HG03039 (cell line): ENCODE measurements around the gene SMURF1.

Experiments used
- ATAC-seq: cut with Tn5 transposase; IDR thresholded peaks from one replicate; pipeline ENCODE4 v1.9.1; 2021; ENCODE audit warnings: mild to moderate bottlenecking, moderate library complexity; ENCODE audit not compliant: unreplicated experiment

Gene SMURF1

DNA sequence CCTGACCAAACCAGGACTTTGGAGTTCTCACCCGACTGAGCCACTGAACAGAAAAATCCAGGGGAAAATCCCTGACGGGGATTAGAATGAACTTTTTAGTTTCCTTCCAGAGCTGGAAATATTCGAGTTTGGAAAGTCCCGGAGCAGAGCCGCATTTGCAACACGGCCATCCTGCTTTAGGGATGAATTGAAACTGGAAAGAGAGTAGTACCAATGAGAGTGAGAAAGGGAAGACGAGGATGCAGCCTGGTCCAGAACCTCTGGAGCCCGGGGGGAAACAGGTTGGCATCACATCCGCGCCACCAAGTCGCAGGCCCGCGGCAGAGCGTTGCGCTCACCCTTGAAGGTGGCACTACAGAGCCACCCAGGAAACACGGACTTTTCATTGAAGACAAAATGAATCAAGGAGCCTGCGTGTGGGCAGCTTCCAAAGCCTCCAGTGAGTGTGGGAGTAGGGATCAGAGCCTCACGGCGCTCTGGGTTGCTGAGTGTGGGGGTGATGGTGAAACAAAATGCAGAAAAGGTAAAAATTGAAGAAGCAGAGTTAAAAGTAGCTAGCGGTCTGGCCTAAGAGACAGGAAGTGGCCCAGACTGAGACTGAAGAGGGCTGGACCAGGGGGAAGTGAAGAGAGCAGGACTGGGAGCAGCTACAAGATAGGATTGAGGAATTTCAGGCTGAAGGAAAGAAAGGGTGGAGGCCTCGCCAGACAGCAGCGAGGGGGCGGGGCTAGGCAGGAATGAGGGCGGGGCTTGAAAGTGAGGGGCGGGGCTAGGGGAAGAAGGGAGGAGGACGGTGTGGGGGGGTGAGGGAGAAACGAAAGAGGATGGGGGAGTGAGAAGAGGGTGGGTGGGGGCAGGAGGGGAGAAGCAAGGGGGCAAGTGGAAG, 1.8 kb downstream of the SMURF1 start:
- ATAC-seq, result no peak

DNA sequence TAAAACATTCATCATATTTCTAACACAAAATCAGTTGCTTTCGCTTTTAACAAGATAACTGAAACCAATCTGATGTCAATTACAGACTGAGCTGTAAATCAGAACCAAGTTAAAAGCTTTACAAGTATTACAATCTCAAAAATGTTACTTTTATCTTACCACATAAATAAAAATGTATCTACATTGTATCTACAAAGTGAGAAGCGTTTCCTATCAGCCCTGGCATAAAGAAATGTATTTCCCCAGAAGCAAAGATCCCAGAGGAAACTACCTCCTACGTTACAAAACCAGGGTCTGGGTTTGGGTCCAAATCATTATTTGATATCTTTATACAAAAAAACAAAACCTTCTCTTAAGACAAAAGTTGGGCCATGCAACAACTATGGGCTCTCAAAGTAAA, 2.6 kb downstream of the SMURF1 start:
- ATAC-seq, result no peak

DNA sequence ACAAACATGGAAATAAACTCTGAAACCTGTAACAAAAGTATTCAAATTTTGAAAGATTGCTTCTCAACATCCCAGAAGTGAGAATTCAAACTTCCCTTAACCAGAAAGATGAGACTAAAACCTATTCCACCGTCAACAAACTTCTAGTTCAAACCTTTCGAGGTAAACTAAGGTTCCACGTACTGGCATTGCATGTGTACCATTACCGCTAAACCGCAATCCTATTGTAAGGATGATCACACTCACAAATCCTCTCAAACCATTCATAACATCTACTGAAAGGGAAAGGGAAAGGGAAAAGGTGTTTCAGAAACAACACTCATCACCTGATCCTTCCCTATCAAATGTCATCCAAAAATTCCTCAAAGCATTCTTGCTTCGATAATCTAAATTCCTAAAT, 3.1 kb downstream of the SMURF1 start:
- no peak for ATAC-seq

DNA sequence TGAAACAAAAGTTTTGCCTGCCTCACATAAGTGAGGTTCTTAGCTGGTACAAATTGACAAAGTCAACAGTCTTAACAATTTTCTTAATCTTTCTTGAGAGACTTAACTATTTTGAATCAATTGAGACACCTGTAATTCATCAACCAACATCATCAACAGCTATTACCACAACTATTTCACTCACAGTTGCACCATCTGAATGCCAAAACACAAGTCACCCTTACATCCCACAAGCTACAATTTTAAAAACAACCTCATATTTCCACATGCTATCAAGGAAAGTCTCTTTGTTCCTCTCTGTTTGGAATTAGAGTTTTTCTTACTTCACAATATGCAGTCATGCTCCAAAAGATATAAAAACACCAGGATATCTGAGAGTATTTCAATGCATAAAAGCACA, 4.9 kb downstream of the SMURF1 start:
- no peak for ATAC-seq

DNA sequence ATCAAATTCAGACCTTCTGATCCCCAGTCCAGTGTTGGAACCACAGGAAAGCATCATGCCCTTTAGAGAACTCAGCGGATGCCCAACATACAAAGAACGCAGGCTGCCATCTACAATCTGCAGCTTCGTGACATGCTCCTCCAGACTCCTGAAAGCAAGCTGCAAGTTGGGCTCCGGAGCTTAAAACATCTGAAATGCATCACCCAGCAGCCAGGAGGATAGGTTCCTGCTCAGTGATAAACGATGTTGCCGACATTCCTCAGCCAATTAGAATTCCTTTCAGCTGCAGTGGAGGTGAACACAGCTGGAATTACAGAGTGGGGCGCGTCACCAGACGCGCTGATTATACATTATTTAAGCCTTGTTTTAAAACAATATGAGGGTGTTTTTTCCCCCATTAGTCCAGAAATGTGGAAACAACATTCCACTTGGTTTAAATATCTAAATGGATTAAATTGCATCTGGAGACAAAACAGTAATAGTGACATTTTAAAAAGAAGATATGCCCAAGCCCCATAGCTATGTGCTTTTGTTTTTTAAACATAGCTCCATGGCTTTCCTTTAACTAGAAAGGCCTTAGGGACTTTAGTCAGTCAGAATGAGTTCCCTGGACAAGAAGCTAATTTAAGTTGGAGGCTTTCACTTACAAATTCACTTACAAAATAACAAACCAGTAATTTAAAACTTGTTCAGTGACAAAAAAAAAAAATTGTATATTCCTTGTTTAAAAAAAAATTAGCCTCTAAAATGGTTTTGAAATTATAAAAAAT, 6.3 kb downstream of the SMURF1 start:
- ATAC-seq, result no peak

DNA sequence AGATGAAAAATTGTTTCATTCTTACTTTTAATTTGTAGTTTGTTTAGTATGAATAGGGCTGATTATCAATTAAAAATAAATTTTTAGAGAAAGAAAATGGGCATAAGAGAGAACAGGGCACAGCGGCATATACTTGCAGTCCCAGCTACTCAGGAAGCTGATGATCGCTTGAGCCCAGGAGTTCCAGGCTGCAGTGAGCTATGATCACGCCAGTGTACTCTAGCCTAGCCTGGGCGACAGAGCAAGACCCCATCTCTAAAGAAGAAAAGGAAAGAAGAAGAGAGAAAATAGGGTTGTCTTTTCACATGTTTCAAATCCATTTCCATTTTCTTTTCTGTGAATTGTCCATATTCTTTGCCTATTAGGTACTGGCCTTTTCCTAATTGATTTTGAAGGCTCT, 8.0 kb downstream of the SMURF1 start:
- ATAC-seq, result no peak

DNA sequence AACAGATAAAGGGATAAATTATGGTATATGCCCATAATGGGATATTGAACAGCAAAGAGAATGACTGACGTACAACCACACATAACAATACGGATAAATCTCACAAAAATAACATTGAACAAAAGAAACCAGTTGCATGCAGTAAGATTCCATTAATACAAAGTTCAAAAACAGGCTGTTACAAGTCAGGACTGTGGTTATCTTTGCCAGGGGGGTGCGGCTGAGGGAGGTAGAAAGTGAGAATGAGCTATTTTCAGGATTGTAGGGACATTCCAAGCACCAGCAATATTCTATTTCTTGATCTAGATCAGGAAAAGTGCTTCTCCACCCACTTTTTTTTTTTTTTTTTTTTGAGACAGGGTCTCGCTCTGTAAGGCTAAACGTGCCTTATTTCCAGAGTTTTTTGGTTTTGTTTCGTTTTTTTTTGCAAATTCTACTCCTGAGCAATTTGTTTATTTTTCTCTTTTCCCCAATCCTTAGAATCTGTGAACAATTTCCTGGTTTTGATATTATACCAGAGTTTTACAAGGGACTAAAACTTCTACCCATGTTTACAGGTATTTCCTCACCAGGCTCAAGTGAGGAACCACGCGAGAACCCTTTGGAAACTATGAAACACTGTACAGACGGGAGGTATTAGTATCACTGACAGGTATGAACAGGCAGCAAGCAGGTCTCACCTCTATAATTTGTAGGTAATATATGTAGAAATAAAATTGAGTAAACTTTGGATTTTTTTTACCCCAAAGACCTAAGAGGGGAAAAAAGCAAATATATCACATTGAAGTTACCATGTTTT, 9.9 kb downstream of the SMURF1 start:
- ATAC-seq, result no peak

DNA sequence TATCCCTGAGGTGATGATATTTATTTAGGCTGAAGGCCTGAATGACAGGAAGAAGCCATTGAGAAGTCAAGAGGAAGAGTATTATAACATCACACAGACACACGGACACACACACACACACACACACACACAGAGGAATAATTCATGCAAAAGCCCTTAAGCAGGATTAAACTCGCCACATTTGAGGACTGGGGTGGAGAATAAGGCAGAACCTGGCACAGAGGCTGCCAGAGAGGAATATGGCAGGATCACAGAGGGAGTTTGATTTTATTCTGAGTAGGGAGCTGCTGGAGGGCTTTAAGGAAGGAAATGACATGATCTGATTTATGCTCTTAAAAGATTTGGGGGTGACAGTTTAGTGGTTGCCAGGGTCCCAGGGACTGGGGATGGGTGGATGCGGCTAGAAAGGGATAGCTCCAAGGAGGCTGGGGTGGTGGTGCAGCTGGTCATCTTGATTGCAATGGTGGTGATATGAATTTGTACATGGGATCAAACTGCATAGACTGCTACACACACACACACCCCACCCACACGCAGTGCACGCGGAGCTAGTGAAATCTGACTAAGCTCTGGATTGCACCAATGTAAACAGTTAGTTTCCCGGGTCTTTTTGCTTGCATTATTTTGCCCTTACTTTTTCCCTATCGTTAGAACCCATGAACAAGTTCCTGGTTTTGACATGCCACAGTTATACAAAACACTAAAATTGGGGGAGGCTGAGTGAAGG, 11.2 kb downstream of the SMURF1 start:
- no peak for ATAC-seq

DNA sequence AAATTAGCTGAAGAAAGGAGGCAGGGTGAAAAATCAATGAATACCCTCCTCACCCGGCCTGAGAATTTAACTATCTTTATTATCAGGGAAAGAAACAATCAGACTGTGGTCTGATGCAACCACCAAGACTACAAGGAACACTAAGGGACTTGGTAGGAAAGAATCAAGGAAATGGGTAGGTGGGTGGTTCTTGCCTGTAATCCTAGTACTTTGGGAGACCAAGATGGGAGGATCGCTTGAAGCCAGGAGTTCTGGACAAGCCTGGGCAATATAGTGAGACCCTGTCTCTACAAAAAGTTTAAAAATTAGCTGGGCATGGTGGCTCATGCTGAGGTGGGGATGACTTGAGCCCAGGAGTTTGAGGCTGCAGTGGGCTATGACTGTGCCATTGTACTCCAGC, 12.6 kb downstream of the SMURF1 start:
- ATAC-seq, result no peak

DNA sequence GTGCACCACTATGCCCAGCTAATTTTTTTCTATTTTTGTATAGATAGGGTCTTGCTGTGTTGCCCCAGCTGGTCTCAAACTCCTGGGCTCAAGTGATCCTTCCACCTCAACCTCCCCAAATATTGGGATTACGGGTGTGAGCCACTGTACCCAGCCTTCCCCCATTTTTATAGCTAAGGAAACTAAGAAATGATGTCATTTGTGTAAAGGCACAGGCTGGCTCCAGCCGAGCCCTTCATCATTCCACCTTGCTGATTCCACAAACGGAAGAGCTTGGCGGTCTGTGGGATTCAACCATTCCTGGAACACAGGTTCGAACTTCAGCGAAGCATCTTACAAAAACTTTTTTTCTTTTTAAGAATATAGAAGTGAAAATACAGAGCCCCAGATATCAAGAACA, 14.4 kb downstream of the SMURF1 start:
- ATAC-seq, result no peak

DNA sequence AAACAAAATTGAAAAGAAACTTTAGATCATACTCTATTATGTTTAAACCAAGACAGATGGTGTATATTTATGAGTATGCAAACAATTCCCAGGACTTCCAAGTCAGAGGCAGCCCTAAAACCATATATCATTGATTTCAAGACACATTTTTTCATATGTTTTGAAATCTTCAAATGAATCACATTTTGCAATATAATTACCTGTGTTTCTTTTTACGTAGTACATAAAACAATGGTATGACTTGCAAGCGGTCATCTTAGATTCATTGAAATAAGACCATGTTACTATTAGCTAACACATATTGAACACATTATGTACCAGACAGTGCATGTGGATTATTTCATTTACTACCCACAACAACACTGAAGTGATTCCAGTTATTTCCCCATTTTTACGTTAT, 14.9 kb downstream of the SMURF1 start:
- no peak for ATAC-seq

DNA sequence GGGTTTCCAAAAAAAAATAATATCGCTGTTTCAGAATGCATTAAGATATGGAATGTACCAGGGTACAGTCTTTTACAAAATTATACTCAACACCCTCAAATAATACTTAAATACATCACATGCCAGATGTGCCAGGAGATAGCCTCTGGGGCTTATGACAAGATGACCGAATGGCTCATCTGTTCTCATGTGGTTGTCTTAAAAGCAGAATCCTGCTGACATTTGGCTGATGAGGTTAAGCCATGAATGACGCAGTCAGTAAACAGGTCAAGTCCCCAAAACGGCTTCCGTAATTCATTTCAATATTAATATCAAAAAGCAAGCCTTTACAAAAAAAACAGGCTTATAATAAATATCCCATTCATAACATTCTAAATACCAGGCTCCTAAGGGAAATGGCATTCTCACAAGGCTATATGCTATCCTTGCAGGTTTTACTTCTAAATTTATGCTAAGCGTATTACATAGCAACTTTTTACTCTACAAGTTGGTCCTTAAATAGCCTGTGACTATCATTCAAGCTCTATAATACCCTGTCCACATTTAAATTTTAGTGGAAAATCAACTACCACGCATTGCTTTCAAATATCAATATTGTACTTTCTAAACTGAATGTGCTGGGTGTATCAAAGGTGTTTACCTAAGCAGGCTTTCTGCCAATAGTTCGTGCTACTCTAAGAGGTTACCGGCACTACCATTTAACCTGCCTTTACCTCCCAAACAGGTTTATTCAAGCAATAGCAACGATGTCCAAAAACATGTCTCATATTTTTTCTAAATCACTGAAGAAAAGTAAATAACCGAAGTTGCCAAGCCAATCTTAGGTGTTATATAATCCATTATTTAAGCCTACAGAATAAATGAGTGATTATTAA, 15.6 kb downstream of the SMURF1 start:
- ATAC-seq, result no peak

DNA sequence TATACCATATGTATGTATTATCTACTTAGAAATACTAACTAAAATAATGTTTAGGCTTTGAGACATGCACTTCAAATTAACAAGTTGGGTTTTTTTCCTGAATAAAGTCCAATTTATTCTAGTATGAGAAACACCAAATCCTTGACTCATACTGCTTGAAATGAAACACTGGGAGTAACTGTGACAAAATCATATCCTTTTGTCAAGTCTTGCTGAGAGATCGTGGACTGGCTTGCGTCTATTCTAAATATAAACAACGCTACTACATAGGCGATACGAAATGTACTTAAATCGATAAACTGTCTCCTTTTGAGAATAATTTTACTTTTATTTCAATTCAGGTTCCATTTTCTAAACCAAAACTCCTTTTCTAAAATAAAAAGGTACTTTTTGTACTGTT, 16.3 kb downstream of the SMURF1 start:
- no peak for ATAC-seq

DNA sequence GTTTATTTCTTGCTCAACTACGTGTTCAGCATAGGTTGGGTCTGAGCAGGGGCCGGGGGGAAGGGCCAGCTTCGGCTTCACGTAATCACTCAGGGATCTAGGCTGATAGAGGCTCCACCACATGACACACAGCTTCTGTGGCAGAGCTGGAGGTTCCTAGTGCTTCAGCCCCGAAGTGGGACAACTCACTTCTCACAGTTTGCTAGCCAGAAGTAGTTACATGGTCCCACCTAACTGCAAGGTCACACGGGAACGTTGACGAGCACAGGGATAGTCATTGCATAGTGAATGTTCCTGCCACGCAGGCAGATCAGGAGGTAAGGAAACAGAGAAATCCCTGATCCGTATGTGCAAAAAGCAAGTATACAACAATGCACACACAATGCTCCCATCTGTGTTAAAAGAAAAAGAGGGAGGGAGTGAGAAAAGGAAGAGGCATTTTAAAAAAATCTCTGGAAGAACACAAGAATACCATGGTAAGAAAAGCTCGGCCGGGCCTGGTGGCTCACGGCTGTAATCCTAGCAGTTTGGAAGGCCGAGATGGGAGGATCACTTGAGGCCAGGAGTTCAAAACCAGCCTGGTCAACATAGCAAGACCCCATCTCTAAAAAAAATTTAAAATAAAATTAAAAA, 16.9 kb downstream of the SMURF1 start:
- ATAC-seq, result no peak

DNA sequence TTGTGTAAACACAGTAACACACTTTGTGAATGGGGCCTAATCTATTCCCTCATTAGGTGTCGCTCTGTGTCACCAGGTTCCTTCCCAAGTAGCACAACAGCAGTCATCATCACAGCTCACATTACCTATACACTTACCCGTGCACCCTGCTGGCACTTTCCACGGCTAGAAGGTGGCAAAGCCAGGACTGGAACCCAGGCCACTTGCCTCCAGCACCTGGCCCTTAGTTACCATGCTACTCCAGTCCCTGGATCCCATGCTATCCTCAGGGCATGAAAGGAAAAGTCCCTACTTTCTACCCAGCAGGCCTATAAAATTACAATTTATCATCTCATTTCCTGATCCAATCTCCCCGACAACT, 18.4 kb downstream of the SMURF1 start:
- no peak for ATAC-seq

DNA sequence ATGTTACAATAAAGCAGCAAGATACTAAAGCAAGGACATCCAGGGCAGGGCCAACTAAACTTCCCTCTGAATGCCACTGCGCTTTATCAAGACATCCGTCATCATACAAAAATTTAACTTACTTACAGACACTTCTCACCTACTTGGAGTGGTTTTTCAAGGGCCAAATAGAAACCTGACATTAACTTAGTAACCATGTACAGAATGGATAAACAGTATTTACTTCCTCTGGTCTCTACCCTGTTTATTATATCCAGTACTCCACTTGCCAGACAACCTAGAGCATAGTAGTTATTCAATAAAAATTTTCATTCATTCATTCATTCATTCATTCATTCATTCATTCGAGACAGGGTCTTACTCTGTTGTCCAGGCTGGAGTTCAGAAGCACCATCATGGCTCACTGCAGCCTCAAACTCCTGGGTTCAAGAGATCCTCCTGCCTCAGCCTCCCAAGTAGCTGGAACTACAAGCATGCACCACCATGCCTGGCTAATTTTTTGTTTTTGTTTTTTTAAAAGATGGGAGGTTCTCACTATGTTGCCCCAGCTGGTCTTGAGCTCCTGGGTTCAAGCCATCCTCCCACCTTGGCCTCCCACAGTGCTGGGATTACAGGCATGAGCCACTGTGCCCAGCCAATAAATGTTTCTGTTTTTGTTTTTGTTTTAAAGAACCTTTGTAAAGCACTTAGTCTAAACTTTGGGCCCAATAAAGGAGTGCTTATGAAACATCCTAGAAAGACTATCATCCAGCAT, 19.0 kb downstream of the SMURF1 start:
- no peak for ATAC-seq

DNA sequence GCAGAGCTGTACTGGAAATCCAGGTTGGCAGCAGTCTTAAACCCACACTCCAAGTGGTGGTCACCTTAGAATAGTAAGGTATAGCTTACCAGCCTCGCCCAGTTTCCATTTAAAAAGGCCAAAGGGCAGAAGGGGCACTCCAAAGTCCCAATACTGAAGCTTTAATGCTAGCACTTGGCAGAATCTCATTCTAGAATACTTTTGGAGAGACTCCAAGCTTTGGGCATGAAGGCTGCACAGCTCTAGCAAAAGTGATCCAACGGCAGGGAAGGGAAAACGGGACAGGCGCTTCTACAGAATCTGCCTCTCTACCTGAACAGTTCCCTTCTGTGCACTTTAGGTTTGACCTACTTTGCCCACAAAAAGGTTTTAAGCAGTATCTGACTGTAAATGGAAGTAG, 19.7 kb downstream of the SMURF1 start:
- ATAC-seq, result no peak

DNA sequence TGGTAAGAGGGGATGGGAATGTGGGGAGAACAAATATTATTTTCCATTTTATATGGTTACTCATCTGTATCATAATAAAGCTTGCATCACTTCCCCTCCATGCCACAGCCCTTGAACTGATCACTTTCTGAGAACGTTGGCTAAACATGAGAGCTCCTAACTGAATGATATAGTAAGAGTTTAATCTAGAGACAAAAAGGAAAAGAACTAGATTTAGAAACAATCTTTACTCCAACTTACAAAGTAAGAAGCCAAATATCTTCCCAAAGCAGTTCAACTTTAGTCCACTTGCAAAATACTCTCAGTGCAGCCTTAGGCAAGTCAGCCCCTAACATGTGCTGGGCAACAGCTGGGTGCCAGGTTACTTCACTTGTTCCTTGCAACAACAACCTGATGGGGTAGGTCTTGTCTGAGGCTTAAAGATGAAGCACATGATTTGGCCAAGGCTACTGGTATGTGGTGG, 20.3 kb downstream of the SMURF1 start:
- no peak for ATAC-seq

DNA sequence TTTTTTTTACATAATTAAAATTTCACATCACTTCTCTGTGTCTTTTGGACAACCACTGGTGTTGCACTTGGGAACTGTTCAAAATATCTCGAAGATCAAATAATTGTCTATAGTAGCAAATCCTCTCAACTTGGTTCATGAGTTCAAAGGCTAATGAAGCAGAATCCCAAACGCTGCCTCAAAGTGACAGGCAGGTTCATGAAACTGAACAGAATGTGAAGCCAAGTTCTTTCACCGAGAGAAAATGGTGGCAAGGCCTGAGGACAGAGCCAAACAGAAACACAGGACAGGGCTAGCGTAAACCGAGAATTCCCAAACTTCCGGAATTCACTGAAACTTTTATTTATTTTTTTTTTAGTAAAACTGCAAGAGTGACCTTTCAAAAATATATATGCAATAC, 21.1 kb downstream of the SMURF1 start:
- no peak for ATAC-seq
